K562 (cell line): Measurements from ENCODE around the gene MEOX1. TPM values are rescaled to one million over a fixed set of nuclear protein-coding genes. Genes with fewer than 3 reads are reported as not detected.
A peak's percentile ranks its signal among the peaks of the same experiment; 100 is the strongest.

Source experiments
- ATAC-seq: fragments of 200-7000 bp; cut with Tn5 transposase; 3 replicates; pipeline ENCODE4 v1.9.1; 2020; ENCODE audit warnings: moderate library complexity
- BruUV-seq: library from RNA; stranded (reverse); fragments of 400-500 nt; replicated peaks from 2 replicates; lab custom pipeline; 2021; lab: Mats Ljungman, UMichigan
- CTCF ChIA-PET: fragments of 300-600 bp; formaldehyde crosslinking; extraction: SDS; loops from one replicate; lab custom pipeline; 2021; ENCODE audit warnings: low intra/inter-chr PET ratio; lab: Yijun Ruan, JAX
- POLR2A ChIA-PET: fragments of 300-600, 350-650 bp; sonication (Branson Sonifier 250); formaldehyde crosslinking; extraction: SDS; loops from one replicate; lab custom pipeline; 2021; ENCODE audit warnings: antibody characterized with exemption, inconsistent platforms; lab: Yijun Ruan, JAX
- DNase-seq, 4 experiments: peaks; one replicate each; pipeline versions ENCODE4 v3.0.0 to v3.0.0-alpha.2; 2011 to 2018; ENCODE audit warnings: low spot score in 3 of 4, mixed read lengths in 3 of 4; ENCODE audit errors: extremely low read depth in 1 of 4
- FAIRE-seq: peaks from 2 replicates; lab custom pipeline; 2011; peaks lifted over from hg19 to GRCh38; lab: Jason Lieb, UNC
- H2AFZ ChIP-seq: 2 replicates; pipeline ENCODE4 v1.6.0; 2011; ENCODE audit warnings: low read depth, low read length, control low read depth, inconsistent platforms
- H3K27ac ChIP-seq: fragments of 200-600 bp; 3 replicates; pipeline ENCODE4 v1.8.0; 2011; ENCODE audit warnings: low read depth, mild to moderate bottlenecking, control low read depth, inconsistent platforms, low read length, moderate library complexity, mixed read lengths; ENCODE audit errors: extremely low read depth
- H3K27me3 ChIP-seq, 2 experiments: fragments of 300-600 bp in 1 of 2; 2 replicates in 1 of 2; 3 replicates in 1 of 2; pipeline versions ENCODE4 v1.6.0 to v1.8.0; 2011; ENCODE audit warnings: inconsistent platforms in 2 of 2, low read length in 2 of 2, mild to moderate bottlenecking in 1 of 2, mixed read lengths in 1 of 2, moderate library complexity in 1 of 2; ENCODE audit not compliant: control insufficient read depth in 2 of 2, insufficient read depth in 2 of 2
- H3K36me3 ChIP-seq: fragments of 300-600 bp; 3 replicates; pipeline ENCODE4 v1.8.0; 2011; ENCODE audit warnings: mild to moderate bottlenecking, low read length, inconsistent platforms; ENCODE audit not compliant: control insufficient read depth, insufficient read depth
- H3K4me1 ChIP-seq, 2 experiments: fragments of 200-600 bp in 1 of 2; replicated peaks in 1 of 2; 2 replicates in 1 of 2; 3 replicates in 1 of 2; pipeline versions ENCODE4 v1.5.1 to v1.8.0; 2011; ENCODE audit warnings: inconsistent platforms in 2 of 2, low read length in 2 of 2, mild to moderate bottlenecking in 1 of 2, mixed read lengths in 1 of 2, moderate library complexity in 1 of 2; ENCODE audit not compliant: control insufficient read depth in 2 of 2, insufficient read depth in 2 of 2
- H3K4me2 ChIP-seq: 2 replicates; pipeline ENCODE4 v1.6.1; 2011; ENCODE audit warnings: low read length, control low read depth, inconsistent platforms, mixed read lengths; ENCODE audit not compliant: insufficient read depth
- H3K4me3 ChIP-seq: fragments of 200-600 bp; sonication (generic), shearing (Covaris generic); 2 replicates; pipeline ENCODE4 v1.5.1; 2016; ENCODE audit warnings: control low read depth, inconsistent platforms
- H3K79me2 ChIP-seq: fragments of 200-600 bp; 3 replicates; pipeline ENCODE4 v1.8.0; 2011; ENCODE audit warnings: low read length, inconsistent platforms; ENCODE audit not compliant: control insufficient read depth, insufficient read depth
- H3K9ac ChIP-seq, 2 experiments: 2 replicates each; pipeline versions ENCODE4 v1.6.0 to v1.6.1; 2011; ENCODE audit warnings: low read depth in 2 of 2, low read length in 2 of 2, control low read depth in 1 of 2, inconsistent platforms in 1 of 2, mild to moderate bottlenecking in 1 of 2, mixed read lengths in 1 of 2; ENCODE audit not compliant: insufficient read depth in 1 of 2
- H3K9me1 ChIP-seq: one replicate; pipeline ENCODE4 v1.6.0; 2011; ENCODE audit warnings: inconsistent platforms, mild to moderate bottlenecking, low read length, moderate library complexity; ENCODE audit not compliant: control insufficient read depth, insufficient read depth
- H3K9me3 ChIP-seq: replicated peaks from 2 replicates; pipeline ENCODE4 v1.5.1; 2011; ENCODE audit warnings: low read depth, low read length, inconsistent platforms; ENCODE audit not compliant: control insufficient read depth, insufficient read depth
- H4K20me1 ChIP-seq: replicated peaks from 2 replicates; pipeline ENCODE4 v1.6.1; 2011; ENCODE audit warnings: low read length, inconsistent platforms, mixed read lengths; ENCODE audit not compliant: control insufficient read depth, insufficient read depth
- CBFA2T2 ChIP-seq: fragments of 450-650 bp; conservative IDR thresholded peaks from 2 replicates; pipeline ENCODE4 v1.6.1; 2017; ENCODE audit warnings: mild to moderate bottlenecking
- CEBPG ChIP-seq, 3 experiments: fragments of 200-800 bp in 1 of 3; sonication (Bioruptor generic) in 1 of 3; sonication (generic) in 1 of 3; formaldehyde crosslinking in 1 of 3; IDR thresholded peaks in 2 of 3; conservative IDR thresholded peaks in 1 of 3; 2 replicates each; pipeline versions ENCODE4 v1.6.1 to v1.8.0; 2016 to 2022; ENCODE audit warnings: missing compliant biosample characterization in 2 of 3, missing genetic modification characterization in 2 of 3, mild to moderate bottlenecking in 1 of 3, missing genetic modification reagents in 1 of 3
- FUS ChIP-seq: fragments of 200-400 bp; formaldehyde crosslinking; optimal IDR thresholded peaks from 2 replicates; pipeline ENCODE3; 2017; ENCODE audit warnings: low read depth, low read length
- GTF3C2 ChIP-seq: IDR thresholded peaks from 3 replicates; pipeline ENCODE4 v1.6.1; 2011; ENCODE audit warnings: borderline replicate concordance, mild to moderate bottlenecking, moderate library complexity; ENCODE audit not compliant: insufficient read length; ENCODE audit errors: extremely low read depth
- NFIC ChIP-seq: fragments of 450-650 bp; IDR thresholded peaks from 2 replicates; pipeline ENCODE4 v1.6.1; 2017; ENCODE audit warnings: mild to moderate bottlenecking, inconsistent platforms
- NR2C2 ChIP-seq, 2 experiments: fragments of 200-800 bp in 1 of 2; sonication (Bioruptor generic) in 1 of 2; sonication (generic) in 1 of 2; formaldehyde crosslinking in 1 of 2; IDR thresholded peaks; 2 replicates each; pipeline versions ENCODE4 v1.6.1 to v1.8.0; 2016 to 2022; ENCODE audit warnings: mild to moderate bottlenecking in 1 of 2, missing compliant biosample characterization in 1 of 2, missing genetic modification characterization in 1 of 2, missing genetic modification reagents in 1 of 2
- POLR2G ChIP-seq: fragments of 200-400 bp; formaldehyde crosslinking; IDR thresholded peaks from 2 replicates; pipeline ENCODE4 v1.6.1; 2017; ENCODE audit warnings: low read depth, mild to moderate bottlenecking, antibody characterized with exemption, low read length, moderate library complexity
- STAG1 ChIP-seq: sonication (generic); formaldehyde crosslinking; IDR thresholded peaks from 2 replicates; pipeline ENCODE4 v1.5.0; 2020; ENCODE audit warnings: missing genetic modification reagents, borderline replicate concordance
- XRCC4 ChIP-seq: IDR thresholded peaks from one replicate; pipeline ENCODE4 v1.6.1; 2011; ENCODE audit not compliant: insufficient read depth, insufficient read length; ENCODE audit errors: extremely low read depth
- ZNF830 ChIP-seq: fragments of 250-450 bp; sonication (Bioruptor Pico); IDR thresholded peaks from 2 replicates; pipeline ENCODE4 v1.5.0; 2021; ENCODE audit warnings: mild to moderate bottlenecking
- WGBS: fragments of 100-300 bp; shearing (Covaris generic); methylation state at CpG from one replicate; pipeline ENCODE4 v1.1.6; 2016; ENCODE audit warnings: low coverage, mixed read lengths; ENCODE audit not compliant: insufficient coverage; ENCODE audit errors: missing lambda C conversion rate; 5-methylcytosine and 5-hydroxymethylcytosine counted together
- in situ Hi-C: fragments of 300-500 bp; cut with MboI; formaldehyde crosslinking; loops from 4 replicates; pipeline ENCODE4 v1.15.0; 2018; ENCODE audit warnings: inconsistent platforms, mixed read lengths
- intact Hi-C: fragments of 100-400 bp; cut with micrococcal nuclease; formaldehyde crosslinking; loops from 2 replicates; pipeline ENCODE4 v1.14.2; 2022
- polyA plus RNA-seq, 8 experiments: library from polyadenylated mRNA; depleted of rRNA in 4 of 8; stranded (reverse) in 5 of 8; unstranded in 3 of 8; fragments of >200 nt; fragmentation: Nextera tagmentation in 2 of 8; fragmentation: Illumina TruSeq in 1 of 8; extraction: Ambion mirVana in 2 of 8; extraction: Trizol in 1 of 8; gene quantifications; 2 replicates each; pipeline versions ENCODE4 v1.2.1 to v1.2.3, GENCODE V29; 2011 to 2014; ENCODE audit warnings: inconsistent platforms in 1 of 8, missing spikeins in 1 of 8
- total RNA-seq, 7 experiments: library from RNA; depleted of rRNA in 6 of 7; stranded (reverse); fragments of >200 nt in 6 of 7; fragmentation: Illumina TruSeq in 2 of 7; extraction: Trizol in 2 of 7; gene quantifications; 2 replicates each; pipeline versions ENCODE4 v1.2.1 to v1.2.3, GENCODE V29; 2011 to 2021; ENCODE audit warnings: low replicate concordance in 1 of 7

Gene MEOX1
- total and polyA plus RNA-seq, 9 of the 15 experiments (the other 6 are each of a cell fraction or from before 2014, with no cell fraction given), result not detected

DNA sequence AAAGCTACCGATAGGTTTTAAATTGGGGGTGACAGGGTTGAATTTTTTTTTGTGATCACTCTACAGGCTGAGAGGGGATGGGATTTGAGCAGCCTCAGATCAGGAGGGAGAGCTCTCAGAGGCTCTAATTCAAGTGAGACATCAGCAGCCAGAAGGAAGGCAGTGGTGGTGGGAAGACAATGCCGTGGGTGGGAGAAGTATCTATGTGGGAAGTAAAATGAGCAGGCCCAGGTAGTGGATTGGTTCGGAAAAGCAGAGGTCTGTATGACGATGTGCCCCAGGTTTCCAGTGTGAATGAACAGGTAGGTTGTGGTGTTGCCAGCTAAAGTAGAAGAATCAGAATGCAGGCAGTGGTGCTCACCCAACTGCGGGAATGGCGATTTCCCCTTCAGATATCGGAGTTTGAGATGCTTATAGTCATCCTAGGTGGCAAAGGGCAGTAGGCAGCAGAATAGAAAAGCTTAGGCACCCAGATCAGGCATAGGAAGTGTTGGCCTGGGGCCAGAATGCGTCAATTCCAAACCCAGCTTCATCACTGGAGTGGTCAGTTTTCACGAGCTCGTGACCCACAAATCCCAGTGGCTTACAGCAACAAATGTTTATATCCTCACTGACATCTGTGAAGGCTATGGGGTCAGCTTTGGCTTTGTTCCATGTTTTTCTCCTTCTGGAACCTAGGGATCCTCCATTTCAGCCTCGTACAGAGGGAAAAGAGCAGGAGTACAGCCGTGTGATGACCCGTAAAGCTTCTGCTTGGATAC lies 24.0 kb downstream of the MEOX1 start:
- no peak for FAIRE-seq
- Histone ChIP-seq H3K36me3 (no peaks in the 10 kb centered on the region), H3K27me3 (peaks cover 40 to 86% of the 10 kb centered on the region in 2 experiments), H2AFZ (no peak overlapping the region), H3K27ac (no peak overlapping the region), H3K79me2 (no peaks in the 10 kb centered on the region), H3K9ac (no peak overlapping the region), H3K4me3 (no peak overlapping the region), H3K4me1 (no peaks in the 10 kb centered on the region), H3K4me2 (no peak overlapping the region), H3K9me3 (no peaks in the 10 kb centered on the region), H3K9me1 (peaks cover 2% of the 10 kb centered on the region), H4K20me1 (no peaks in the 10 kb centered on the region)
- in situ Hi-C loops, result no loop called here
- no peak for ATAC-seq
- DNase-seq, result no peak
- WGBS, result 1% methylated on average over 11 of the region's 13 CpGs
- TF ChIP-seq ZNF830 (no peak), NFIC (peak; percentile 64)
- no TSS peak for BruUV-seq
- CTCF ChIA-PET, result no interaction called here
- POLR2A ChIA-PET, result interaction anchor here (0.5 to 1.5 kb wide), 4 partner anchors 8 to 448 kb away, joined by 3 read pairs; no protein-coding TSS in a partner anchor
- intact Hi-C loops, result no loop called here

DNA sequence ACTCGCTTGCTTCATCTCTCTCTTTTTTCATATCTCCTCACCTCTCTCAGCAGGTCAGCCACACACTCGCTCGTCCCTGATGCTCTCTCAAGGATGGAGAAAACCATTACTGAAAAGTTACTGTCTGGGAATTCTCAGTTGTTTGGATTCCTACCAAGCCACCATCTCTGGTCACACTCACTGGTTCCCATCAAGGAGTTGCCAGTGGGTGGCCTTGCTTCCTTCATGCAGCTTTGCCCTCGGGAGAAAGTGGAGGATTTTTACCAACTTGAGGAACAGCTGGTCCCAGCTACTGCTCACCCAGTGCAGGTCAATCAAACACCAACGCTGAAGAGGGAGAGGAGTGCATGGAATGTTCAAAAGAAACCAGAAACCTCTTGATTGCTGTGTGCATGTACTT lies 25.3 kb downstream of the MEOX1 start:
- in situ Hi-C loops (no loop called here), intact Hi-C loops (no loop called here)
- Histone ChIP-seq H3K27ac (no peak overlapping the region), H4K20me1 (no peaks in the 10 kb centered on the region), H3K4me3 (no peak overlapping the region), H3K9me1 (peaks cover 2% of the 10 kb centered on the region), H3K9ac (no peak overlapping the region), H3K27me3 (peaks cover 47 to 87% of the 10 kb centered on the region in 2 experiments), H2AFZ (no peak overlapping the region), H3K9me3 (no peaks in the 10 kb centered on the region), H3K79me2 (no peaks in the 10 kb centered on the region), H3K4me1 (no peaks in the 10 kb centered on the region), H3K36me3 (no peaks in the 10 kb centered on the region), H3K4me2 (no peak overlapping the region)
- ChIA-PET CTCF (no interaction called here), POLR2A (interaction anchor here (1.5 kb wide), 1 partner anchor 15 kb away, joined by 3 read pairs; no protein-coding TSS in a partner anchor)
- WGBS, result 1% methylated on average over 5 of the region's 5 CpGs
- FAIRE-seq (no peak), DNase-seq (no peak), ATAC-seq (no peak)
- BruUV-seq, result no TSS peak
- TF ChIP-seq CEBPG (CRISPR knock-in tag; IDR thresholded peaks at IDR 0.05) (no peak), CEBPG (tag; conservative IDR thresholded peaks at IDR 0.05 in 1 of 2, IDR thresholded peaks at IDR 0.05 in 1 of 2) (no peak), POLR2G (no peak), NR2C2 (CRISPR knock-in tag; IDR thresholded peaks at IDR 0.05) (no peak), NR2C2 (tag; IDR thresholded peaks at IDR 0.05) (no peak), CBFA2T2 (no peak), GTF3C2 (no peak), XRCC4 (no peak), STAG1 (CRISPR knock-in tag) (no peak), FUS (no peak)
